UCSD-AML1 (cell line): Measurements from ENCODE around the gene GALK1.

Experiments used
- DNase-seq: peaks from one replicate; lab custom pipeline; 2025; ENCODE audit not compliant: unreplicated experiment; lab: John Stamatoyannopoulos, UW

The GALK1 gene

DNA sequence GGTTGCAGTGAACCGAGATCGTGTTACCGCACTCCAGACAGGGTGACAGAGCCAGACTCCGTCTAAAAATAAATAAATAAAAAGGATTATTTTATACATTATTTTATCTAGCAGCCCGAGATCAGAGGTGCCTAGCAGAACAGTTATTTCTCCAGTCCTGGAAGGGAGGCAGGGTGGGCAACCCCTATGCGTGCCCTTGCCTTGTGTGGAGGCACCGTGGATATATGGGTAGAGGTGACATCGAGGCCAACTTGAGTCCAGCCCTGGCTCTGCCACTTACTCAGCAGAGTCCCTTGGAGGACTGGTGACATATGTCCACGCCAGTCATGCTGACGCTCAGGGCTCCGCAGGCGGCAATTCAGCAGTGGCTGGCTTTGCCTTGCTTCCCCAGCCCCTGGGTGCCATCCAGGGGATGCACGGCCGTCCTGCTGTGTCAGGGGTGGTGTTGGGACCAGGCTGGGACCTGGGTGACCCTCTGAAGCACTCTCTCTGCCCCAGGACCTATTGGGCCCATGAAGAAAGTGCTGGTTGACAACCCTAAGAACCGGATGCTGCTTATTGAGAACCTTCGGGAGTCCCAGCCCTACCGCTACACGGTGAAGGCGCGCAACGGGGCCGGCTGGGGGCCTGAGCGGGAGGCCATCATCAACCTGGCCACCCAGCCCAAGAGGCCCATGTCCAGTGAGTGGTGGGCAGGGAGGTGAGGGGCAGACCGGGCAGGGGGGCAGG is 13.2 kb downstream of the GALK1 start:
- no peak for DNase-seq

- no peak for DNase-seq
These were observed 14.2 kb downstream of the GALK1 start for GRCh38 chr17:75750661-75751423.

- peak; percentile 83 for DNase-seq
These were observed 15.2 kb downstream of the GALK1 start for GRCh38 chr17:75749545-75750389.

DNA sequence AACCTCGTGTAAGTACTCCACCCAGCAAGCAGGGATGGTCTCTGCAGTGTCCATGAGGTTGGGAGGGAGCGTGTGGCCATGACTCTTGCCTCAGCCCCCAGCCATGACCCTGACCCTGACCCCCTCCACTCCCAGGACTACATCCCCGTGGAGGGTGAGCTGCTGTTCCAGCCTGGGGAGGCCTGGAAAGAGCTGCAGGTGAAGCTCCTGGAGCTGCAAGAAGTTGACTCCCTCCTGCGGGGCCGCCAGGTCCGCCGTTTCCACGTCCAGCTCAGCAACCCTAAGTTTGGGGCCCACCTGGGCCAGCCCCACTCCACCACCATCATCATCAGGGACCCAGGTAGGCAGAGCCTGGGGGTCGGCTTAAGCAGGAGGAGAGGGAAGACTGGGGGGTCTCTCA is 16.3 kb downstream of the GALK1 start:
- no peak for DNase-seq

DNA sequence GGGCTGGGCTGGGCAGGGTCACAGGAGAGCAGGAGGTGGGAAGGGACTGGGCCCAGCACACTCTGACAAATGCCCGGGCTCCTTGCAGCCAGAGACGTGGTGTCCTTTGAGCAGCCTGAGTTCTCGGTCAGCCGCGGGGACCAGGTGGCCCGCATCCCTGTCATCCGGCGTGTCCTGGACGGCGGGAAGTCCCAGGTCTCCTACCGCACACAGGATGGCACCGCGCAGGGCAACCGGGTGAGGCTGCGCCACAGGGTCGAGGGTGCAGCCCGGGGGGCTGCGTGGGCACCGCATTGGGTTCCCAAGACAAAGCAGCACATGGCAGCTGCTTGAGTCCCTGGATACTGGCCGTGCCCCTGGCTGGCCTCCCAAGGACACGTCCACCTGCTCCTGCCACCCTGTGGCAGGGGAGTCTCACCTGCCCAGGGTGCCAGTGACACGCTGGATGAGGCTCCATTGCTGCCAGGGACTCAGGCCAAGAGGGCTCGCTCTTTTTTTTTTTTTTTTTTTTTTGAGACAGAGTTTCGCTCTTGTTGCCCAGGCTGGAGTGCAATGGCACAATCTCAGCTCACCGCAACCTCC is 21.3 kb downstream of the GALK1 start:
- DNase-seq = no peak

- no peak for DNase-seq
These were observed 22.7 kb downstream of the GALK1 start for GRCh38 chr17:75742337-75742736.

GRCh38 chr17:75740631-75741077 is 24.3 kb downstream of the GALK1 start:
- DNase-seq = no peak

DNA sequence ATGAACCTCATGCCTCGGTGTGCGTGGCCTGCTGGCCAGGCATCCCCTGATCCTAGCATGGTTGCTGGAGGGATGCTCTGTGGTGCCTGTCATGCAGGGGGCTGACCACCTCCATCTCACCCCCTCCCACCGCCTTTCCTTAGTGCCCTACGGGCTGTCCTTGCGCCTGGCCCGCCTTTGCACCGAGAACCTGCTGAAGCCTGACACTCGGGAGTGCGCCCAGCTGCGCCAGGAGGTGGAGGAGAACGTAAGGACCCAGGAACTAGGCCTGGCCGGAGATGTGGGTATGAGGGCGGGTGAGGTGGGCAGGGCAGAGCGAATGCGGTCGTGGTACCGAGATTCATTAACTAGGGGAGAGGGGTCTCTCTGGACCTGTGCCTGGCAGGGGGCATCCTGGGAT is 24.8 kb downstream of the GALK1 start:
- no peak for DNase-seq

DNA sequence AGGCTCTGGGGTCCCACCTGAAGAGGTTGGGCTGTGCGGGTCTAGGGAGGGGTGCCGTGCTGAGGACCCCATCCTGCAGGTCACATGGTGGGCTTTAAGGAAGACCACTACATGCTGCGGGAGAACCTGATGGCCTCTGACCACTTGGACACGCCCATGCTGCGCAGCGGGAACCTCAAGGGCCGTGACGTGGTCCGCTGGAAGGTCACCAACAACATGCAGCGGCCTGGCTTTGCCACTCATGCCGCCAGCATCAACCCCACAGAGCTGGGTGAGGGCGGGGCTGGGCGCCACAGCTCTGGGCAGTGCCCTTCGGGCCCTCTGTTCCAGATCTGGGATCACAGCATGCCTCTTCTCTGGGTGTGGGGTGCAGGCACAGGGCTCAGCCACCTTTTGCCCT is 25.2 kb downstream of the GALK1 start:
- DNase-seq = no peak

DNA sequence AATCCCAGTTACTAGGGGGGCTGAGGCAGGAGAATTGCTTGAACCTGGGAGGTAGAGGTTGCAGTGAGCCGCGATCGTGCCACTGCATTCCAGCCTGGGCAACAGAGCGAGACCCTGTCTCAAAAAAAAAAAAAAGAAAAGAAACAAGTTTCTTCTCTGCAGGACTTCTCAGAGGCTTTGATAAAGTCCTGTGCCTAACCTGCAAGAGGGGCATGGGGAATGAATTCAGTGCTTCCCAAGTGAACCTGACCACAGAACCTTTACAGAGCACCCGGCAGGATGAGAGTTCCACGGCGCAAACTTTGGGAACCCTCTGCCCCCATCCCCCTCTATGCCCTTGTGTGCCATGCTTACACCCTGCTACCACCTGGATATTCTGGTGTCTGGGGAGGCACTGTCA is 25.8 kb downstream of the GALK1 start:
- no peak for DNase-seq

- peak; percentile 59 for DNase-seq
These were observed 26.7 kb downstream of the GALK1 start for GRCh38 chr17:75738218-75738802.

GRCh38 chr17:75737133-75737962 is 27.6 kb downstream of the GALK1 start:
- no peak for DNase-seq

- no peak for DNase-seq
These were observed 28.7 kb downstream of the GALK1 start for GRCh38 chr17:75736173-75736835.

DNA sequence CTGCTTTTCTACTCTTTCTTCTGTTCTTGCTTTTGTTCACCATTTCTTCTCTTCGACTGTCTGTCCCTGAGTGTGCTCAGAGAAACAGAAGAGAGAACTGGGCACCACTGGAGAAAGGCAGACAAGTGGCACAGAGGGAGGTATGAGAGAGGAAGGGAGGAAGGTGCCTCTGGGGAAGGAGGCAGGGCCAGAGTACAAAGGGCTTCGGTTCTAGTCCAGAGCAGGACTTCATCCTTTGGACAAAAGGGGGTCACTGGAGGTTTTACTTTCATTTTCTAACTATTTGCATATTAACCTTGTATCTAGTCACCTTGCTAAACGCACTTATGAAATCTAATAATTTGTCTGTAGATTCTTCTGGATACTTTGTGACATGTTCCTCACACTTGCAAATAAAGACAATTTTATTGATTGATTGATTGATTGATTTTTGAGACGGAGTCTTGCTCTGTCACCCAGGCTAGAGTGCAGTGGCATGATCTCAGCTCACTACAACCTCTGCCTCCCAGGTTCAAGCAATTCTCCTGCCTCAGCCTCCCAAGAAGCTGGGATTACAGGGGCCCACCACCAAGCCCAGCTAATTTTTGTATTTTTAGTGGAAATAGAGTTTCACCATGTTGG is 30.2 kb downstream of the GALK1 start:
- DNase-seq = no peak

DNA sequence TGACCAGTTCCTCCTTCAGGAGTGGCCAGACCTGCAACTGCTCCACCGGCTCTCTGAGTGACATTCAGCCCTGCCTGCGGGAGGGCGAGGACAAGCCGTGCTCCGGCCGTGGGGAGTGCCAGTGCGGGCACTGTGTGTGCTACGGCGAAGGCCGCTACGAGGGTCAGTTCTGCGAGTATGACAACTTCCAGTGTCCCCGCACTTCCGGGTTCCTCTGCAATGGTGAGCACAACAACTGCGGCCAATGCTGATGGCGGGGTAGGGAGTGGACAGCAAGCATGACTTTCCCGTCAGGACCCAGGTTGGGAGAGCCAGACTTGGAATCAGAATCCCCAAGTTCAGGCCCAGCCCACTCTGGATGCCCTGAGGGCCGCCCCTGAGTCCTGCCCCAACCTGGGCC is 31.5 kb downstream of the GALK1 start:
- DNase-seq = no peak

DNA sequence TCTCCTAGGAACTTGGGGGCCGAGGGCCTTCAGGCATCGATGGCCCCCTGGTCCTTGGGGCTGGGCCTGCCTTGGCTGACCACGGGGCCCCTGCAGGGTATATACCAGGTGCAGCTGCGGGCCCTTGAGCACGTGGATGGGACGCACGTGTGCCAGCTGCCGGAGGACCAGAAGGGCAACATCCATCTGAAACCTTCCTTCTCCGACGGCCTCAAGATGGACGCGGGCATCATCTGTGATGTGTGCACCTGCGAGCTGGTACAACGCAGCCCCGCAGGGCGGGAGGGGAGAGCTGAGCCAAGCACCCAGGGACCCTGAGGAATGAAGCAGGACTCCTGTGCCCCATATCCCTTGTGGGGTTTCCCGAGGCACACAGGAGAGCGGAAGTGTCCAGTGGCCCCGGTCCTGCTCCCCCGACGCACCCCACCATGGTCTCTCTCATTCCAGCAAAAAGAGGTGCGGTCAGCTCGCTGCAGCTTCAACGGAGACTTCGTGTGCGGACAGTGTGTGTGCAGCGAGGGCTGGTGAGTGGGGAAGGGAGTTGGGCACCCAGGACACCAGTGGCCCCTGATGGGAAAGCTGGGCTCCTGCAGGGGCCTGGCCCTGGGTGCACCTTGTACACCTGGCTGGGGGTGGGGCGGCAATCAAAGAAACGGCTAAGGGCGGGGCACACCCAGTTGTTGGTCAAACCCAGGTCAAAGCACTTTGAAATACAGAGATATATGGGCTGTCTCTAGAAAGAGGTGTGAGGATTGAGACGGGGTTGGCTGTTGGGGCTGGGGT is 33.1 kb downstream of the GALK1 start:
- DNase-seq = no peak

GRCh38 chr17:75731086-75731715 is 33.8 kb downstream of the GALK1 start:
- DNase-seq = no peak

DNA sequence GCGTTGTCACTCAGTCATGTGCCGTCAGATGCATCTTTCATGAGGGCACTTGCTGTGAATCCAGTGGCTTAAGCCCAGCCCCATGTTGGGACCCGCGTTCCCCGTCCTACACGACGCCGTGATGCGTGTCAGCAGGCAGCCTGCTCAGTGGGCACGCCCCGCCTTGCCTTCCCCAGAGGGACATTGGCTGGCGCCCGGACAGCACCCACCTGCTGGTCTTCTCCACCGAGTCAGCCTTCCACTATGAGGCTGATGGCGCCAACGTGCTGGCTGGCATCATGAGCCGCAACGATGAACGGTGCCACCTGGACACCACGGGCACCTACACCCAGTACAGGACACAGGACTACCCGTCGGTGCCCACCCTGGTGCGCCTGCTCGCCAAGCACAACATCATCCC is 34.9 kb downstream of the GALK1 start:
- no peak for DNase-seq
